Measurements from ENCODE around the gene RPL31.

- TF ChIP-seq CTCF (IDR thresholded peaks at IDR 0.05), result no peak
- no peak for TF ChIP-seq POLR2A (IDR thresholded peaks at IDR 0.05)
These were observed 10.7 kb upstream of the RPL31 start for GRCh38 chr2:100991404-100991773.

All from breast epithelium (tissue), 3 donors.